Stimulated activated CD4-positive, alpha-beta T cell treated with anti-CD3 and anti-CD28 coated beads, Interleukin-4, amount 100 ng/mL, for 24 hours (primary cell): Measurements from ENCODE around the gene CTDSPL.

Source experiments
- DNase-seq: peaks from one replicate; pipeline ENCODE4 v3.0.0-alpha.2; 2020

CTDSPL gene

DNA sequence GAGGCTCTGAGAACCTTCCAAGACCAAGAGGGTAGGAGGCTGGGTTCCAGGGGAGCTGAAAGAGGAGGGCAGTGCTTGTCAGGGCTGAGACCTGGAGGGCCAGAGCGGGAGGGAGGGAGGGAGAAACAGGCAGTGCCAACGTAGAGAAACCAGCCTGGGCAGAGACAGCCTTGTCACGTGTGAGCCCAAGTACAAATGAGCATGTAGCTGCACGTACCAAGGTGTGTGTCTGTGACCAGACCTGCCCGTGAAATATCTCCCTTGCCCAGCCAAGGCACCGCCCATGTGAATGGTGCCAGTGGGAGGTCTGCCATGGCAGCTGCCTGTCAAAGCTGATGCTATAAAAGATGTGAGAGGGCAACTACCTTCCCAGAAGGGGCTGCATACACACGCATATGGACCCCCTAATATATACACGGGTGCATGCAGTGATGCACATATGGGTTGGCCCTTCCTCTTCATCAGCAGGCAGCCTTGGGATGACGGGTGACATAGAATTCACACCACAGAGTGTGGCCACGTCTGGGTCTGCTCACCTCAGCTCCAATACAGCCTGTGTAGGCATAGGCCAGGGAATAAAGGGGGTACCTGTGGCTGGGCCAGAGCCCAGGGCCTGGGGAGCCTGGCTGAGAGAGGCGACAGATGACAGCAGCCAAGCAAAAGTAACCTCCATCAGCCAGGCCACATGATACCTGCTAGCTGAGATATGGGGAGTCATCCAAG is 7.8 kb upstream of the CTDSPL start:
- DNase-seq, result no peak

DNA sequence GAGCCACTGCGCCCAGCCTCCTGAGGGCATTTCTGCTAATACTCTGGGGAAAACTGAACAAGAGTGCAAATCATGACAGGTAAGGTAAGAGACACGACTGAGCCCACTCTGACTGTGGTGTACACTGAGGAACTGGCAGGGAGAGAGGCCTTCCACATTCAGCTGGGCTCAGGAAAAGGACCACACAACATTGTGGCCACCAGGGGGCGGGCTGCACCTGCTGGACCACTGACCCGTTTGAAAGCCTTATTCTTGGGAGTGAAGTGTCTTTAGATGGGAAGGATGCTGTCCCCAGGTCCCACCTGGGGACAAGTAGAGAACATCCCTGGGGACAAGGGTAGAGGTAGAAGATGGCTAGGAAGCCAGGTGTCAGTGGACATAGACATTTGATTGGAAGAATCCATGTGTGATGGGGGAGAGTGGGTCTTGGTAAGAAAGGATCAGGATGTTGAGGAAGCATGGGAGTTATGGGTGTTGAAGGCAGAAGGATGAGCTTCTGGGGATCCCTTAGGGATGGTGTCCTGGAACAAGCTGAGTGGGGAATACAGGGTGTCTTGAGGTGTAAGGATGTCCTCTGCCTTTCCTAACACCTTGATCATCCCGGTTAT is 6.2 kb upstream of the CTDSPL start:
- DNase-seq, result peak; percentile 77

DNA sequence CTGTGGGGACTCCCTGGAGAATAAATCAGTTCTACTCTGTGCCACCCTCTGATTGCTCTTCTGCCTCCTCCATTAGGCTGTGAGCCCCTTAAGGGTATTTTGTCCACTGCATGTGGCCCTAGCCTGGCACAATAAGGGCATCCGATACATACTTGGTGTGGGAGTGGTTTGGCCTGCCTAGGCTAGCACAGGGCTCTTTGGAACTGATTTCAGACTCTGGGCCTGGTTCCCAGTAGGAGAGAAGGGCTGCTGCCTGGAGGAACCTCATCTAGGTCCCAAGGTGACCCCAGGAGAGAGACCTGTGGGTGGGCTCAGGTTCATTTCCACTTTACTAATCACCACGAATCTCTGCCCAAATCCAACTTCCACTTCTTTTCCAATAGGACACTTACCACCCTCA is 5.3 kb upstream of the CTDSPL start:
- DNase-seq, result no peak

DNA sequence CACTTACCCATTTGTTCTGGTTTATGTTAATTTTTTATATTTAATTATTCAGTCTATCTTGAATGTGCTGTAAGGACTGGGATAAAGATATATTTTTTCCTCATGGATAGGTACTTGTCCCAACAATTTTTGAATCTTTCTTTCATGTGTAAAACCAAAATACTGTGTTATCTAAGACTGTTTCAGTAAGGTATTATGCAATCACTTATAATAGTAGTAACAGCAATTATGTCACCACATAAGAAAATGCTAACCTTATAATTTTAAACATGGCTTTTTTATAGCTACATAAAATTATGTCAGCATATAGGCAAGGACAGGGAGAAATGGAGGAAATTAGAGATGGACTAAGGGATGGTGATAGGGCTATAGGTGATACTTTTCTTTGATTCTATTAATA is 2.9 kb upstream of the CTDSPL start:
- no peak for DNase-seq

DNA sequence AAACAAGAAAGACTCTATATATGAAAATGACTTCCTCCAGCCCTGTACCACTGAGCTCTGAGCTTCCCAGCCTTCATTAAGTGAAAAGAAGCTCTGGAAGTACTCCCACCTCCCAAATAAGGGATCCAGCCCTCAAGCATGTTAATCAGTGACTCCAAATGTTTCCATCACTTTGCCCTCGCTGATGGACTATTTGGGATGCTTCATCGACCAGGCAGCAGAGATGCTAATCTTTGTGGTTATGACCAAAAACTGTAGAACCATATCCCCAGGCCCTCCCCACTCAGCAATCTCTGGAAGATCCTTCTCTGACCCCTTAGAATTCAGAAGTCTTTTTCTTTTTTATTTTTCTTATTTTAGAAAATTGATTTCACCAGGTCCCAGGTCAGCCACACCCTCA is 2.3 kb upstream of the CTDSPL start:
- DNase-seq, result no peak

DNA sequence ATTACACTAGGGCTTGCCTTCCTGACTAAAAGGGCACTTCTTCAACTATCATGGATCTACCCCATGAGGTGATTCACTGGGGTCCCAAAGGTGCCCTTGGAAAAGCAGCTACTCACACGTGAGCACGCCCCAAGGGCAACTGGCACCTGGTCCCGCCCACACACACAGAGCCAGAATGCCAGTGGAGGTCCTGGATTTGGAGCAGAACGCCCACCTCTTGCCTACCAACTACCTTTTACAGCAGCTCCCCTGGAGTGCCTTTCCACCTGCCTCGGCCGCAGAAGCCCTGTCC is 1.8 kb upstream of the CTDSPL start:
- no peak for DNase-seq

DNA sequence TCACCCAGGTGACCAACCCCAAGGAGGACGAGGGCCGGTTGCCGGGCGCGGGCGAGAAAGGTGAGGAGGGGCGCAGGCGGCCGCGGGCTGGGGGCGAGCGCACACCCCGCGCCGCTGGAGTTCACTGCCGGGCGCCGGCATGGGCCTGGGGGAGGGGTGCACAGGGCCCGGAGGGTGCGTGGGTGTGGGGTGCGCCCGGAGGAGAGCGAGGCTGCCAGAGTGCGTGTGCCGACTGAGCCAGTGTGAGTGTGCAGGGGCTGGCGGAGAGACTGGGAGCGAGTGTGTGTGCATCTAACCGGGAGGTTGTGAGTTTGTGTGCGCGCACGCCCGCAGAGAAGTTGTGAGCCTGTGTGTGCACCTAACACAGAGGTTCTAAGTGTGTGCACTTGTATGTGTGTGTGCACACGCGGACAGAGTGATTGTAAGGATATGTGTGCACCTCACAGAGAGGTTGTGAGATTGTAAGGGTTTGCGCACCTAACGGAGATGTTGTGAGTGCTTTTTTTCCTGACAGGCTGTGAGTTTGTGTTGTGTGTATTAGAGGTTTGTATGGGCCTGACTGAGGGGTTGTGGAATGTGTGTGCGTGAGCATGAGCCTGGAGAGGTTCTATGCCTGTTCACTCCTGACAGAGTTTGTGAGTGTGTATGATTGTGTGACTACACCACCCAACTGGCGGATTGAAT is 681 bp downstream of the CTDSPL start:
- peak; percentile 47 for DNase-seq

DNA sequence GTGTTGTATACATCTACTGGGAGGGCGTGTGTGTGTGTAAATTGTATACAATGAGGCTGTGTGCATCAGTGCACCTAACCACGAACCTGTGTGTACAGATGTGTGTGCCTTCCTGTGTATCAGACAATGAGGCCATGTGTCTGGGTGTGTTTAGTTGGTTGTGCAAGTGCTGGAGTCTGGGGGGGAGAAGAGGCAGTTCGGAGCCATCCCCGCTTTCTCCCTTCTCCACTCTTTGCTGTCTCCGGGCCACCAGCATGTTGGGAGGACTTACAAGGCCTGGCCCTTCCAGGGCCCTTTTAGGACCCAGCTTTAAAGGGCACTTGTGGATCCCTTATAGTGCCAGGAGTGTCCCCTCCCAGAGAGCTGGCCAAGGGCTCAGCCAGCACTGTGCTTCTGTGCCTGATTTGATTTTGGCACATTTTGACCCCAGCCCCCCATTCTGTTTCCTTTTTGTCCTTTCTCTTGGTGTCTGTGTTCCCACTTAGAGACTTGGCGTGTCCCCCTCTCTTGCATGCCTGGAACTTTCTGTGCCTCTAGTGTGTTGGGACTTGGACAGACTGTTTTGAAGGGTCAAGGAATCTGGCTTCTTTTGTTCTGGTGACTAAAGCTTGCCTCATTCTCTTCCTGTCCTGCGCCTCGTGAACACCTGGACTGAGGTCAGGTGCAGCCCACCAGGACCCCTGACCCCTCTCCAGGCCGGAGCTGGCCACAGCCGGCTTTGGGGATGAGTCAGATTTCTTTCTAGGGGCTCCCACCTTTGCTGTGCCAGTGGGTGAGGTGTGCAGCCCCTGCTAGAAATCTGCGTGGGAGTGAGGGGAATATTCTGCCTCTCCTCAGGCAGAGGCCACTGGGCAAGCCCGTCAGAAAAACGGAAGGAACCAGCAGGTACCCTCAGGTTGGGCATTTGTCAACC is 1.5 kb downstream of the CTDSPL start:
- no peak for DNase-seq

DNA sequence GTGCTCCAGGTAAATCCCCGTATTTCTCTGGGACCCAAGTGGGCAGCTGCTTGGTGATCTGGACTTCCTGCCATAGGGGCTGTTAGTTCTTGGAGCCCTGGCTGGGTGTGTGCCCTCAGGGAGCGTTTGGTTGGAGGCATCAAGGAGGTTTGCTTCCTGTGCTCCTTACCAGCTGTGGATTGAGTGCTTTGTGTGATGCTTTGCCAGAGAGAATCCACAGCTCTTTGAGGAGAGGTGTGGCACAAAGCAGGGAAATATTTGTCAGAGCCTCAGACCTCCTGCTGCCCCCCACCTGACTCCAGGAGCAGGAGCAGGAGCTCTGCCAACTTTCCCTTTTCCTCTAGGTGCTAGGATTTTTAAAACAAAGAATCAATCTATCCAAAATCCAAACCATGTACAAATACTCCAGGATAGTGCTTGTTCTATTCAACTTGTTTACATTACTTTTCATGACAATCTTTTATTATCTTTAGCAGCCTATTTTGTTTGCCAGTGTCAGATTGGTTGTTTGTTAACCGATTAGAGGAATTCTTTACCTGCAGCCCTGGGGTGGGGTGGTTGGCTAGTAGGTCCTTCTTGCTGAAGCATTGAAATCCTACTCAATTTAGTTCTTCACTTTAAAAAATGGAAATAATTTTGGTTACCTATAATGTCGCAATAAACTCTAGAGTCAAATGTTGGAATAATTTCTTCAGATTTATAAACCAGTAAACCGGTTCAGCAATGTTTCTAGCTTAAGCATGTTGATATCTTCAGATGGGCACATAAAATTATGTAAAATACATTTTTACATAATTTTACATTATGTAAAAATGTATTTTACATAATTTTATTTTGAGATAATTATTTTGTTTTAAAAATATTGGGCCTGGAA is 2.5 kb downstream of the CTDSPL start:
- DNase-seq, result no peak

DNA sequence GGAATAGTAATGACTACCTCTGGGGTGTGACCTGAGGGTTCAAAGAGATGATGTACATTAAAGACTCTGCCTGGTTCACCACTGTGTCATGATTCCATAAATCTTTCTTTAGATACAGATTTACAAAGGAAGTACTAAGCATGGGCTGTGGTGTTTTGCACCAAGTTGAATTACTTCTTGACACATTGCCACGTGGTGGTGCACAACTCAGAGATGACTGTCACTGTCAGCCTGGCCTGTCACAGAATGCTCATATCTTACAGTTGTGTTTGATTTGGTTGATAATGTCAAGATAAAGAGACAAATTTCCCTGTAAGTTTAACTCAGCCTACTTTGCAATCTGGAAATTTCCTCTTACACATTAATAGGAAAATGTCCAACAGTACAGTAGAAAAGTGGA is 3.2 kb downstream of the CTDSPL start:
- no peak for DNase-seq

DNA sequence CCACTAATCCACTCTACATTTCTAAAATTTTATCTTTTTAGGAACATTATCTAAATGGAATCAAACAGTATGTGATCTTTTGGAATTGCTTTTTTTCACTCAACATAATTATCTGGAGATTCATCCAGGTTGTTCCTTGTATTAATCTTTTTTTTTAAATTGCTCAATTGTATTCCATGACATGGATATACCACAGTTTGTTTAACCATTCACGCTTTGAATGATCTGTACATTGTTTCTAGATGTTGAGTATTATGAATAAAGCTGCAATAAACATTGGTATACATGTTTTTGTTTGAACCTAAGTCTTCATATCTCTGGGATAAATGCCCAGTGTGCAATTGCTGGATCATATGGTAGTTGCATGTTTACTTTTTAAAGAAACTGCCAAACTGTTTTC is 5.5 kb downstream of the CTDSPL start:
- no peak for DNase-seq

DNA sequence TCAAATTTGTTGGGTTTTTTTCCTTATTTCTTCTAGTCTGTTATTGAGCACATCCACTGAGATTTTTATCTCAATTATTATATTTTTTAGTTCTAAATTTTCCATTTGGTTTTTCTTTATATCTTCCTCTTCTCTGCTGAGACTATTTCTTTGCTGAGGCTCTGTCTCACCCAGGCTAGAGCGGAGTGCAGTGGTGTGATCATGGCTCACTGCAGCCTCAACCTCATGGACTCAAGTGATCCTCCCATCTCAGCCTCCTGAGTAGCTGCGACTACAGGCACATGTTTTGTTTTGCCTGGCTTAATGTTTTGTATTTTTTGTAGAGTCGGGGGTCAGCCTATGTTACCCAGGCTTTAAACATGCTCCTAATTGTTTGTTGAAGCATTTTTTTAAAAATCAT is 10.2 kb downstream of the CTDSPL start:
- DNase-seq, result no peak

DNA sequence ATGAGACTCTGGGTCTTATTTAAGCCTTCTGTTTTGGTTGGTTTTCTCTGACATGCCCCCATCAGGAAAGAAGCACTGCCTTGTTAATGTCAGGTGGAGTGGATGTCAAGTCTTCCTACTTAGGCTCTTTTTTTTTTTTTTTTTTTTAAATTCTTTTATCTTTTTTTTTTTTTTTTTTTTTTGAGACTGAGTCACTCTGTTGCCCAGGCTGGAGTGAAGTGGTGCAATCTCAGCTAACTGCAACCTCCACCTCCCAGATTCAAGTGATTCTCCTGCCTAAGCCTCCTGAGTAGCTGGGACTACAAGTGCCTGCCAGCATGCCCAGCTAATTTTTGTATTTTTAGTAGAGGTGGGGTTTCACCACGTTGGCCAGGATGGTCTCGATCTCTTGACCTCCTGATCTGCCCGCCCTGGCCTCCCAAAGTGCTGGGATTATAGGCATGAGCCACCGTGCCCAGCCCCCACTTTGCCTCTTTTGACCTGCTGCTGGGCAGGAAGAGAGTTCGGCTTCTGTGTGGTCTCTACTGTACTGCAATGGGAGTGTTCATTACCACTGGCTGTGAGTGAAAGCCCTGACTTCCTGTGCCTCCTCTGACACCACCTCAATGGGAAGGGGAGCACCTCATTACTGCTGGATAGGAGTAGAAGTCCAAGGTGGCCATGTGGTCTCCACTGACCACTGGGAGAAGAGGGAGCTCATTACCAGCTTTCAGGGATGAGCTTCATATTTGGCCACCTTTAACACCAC is 10.9 kb downstream of the CTDSPL start:
- DNase-seq, result no peak

DNA sequence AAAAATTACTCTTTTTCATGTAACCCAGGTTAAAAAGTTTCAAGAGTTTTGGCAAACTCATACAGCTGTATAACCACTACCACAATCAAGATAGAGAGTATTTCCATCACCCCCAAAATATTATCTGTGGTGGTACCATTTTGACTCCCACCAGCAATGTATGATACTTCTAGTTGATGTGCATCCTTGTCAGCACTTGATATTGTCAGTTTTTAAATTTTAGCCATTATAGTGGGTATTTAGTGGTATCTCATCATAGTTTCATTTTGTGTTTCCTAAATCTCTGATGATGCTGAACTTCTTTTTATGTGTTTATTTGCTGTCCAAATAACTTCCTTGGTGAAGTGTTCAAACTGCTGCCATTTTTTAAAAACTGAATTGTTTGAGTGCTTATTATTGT is 14.6 kb downstream of the CTDSPL start:
- no peak for DNase-seq

DNA sequence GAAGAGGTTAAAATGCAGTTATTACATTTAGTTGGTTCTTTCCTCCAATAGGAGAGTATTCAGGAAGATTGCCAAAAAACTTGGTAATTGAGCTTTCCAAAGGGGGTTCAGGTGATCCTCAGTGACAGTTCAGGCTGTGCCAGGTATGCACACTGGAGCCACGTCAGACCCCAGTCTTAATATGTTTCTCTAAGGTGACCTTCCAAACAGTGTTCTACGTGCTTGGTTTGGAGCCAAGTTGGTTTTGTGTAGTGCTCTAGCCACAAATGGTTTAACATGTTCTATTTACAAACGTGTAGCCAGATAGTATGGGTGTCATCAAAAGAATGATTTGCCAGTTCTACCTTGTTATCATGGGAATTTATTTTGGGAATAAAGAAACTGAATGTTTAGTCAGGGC is 21.0 kb downstream of the CTDSPL start:
- DNase-seq, result no peak

DNA sequence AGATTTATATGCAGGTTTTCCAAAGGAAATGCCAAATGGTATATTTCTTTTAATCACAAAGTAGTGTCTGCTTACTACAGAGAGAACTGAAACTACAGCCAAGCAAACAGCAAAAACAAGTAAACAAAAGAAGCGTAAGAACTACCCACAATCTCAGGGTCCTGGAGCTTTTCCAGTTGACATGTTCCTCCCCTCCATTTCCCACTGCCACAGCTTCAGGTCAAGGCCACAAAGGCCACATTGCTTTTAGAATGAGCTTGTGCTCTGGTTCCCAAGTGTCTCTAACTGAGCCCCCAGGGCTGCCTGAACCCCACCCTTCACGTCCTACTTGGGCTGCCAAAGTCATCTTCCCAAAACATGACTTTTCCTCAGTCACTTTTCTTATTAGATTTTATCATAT is 24.1 kb downstream of the CTDSPL start:
- DNase-seq, result no peak

DNA sequence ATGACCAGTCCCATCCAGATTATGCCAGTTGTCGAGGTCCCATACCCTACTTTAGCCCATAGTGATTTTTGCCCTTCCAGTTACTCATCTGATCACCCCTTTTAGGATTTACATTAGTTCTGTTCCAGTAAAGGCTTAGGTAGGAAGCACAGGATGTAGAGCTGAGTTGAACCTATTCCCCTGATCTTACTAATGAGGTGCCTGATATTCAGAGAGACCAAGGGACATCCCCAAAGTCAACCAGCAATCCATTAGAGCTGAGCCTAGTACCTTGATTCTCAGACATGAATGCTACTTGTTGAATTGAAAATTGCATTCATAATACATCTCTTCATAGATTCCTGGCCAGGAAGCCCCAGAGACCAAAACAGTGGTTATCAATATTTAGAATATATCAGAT is 24.7 kb downstream of the CTDSPL start:
- no peak for DNase-seq

DNA sequence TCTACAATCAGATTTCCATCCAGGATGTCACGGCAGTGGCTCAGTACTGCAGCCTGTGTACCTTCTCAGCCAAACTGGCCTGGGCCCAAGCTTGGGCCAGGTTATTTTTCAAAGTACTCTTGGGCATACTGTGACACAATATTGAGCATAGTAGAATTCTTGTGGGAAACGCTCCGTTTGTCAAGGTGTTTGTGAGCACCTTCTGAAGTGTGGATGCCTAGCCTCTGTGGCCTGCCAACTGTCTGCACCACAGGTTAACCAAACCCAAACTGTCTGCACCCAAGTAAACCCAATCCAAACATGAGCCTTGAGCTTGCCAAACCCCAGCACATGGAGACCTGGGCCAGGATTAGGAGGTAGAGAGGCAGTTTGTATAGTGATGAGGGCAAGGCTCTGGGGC is 25.4 kb downstream of the CTDSPL start:
- no peak for DNase-seq

DNA sequence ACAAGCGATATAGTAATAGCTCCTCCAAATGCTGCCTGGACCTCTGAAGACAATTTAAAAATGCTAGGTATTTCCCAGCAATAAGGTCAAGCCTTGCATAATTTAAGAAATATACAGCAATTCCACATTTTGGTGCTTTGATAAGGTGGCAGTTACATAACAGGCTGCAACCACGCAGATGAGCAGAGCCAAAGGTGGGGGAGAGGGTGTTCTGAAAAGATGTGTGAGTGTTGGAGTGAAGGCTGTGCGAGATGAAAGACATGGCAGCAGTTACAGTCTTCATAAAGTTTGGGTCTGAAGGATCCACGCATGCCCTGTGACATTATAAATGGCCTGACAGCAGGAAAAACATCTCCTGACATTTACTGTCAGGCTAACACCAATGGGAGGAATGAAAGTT is 26.1 kb downstream of the CTDSPL start:
- no peak for DNase-seq

DNA sequence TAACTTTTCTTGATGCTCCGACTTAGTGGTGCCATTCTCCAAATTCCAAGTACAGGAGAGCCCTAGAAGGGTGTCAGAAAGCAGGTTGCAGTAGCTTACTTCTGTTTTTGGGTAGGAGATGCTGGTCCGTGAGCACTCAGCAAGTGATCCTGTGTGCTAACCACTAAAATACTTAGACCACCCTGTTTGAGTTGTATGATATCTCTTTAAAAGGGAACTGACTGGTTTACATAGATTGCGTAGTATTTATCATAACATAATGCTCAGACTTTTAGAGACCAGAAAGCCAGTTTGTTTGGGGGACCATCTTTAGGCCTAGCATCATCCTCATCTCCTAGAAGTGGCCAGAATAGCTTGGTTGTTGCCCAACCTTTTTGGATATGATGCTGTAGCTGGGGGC is 26.7 kb downstream of the CTDSPL start:
- DNase-seq, result no peak

DNA sequence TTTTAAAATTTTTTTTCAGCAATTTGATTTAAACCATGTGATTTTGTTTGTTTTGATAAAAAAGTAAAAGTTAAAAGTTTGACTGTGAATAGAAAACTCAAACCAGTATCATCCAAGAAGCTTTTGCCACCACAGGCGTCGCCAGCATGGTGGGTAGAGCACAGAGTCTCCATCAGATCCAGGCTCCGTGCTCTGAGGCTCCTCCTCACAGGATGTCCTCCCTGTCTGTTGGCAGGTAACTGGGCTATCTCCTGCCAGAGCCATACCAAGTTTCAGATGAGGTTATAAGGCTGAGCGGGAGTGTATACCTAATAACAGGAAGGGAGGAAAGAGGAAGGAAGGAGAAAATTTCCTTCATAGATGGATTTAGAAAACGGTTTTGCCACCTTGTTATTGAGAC is 28.8 kb downstream of the CTDSPL start:
- DNase-seq, result no peak

DNA sequence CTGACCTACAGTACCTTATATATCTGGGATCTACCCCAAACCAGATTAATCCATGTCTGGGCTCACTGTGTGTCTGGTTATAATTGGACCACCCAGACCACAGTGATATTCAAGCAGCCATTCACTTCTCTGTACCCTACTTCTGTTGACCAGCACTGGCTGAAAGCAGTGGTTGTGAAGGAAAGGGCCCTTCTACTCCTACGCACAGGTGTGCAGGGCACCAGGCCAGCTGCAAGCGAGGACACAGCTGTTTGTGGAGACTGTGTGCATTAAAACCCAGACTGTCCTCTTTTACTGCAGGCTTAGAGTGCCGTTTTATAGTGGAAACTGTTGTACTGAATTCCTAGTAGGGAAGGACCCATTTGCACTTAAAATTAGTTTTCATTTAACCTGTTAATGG is 29.5 kb downstream of the CTDSPL start:
- no peak for DNase-seq
